ENCODE data around the gene CMTM7.
A peak's percentile ranks its signal among the peaks of the same experiment; 100 is the strongest.

The CMTM7 gene

GRCh38 chr3:32440611-32441350 is 49.1 kb downstream of the CMTM7 start:
- H2BK12ac ChIP-seq (ENCODE audit: low read length): no peak overlapping the region
- WGBS (ENCODE audit: extremely low coverage, insufficient coverage, insufficient read length): no CpG with 5 or more reads among the region's 10 CpGs
- H3K23ac ChIP-seq (ENCODE audit: low read length): no peak overlapping the region
- H3K9me3 ChIP-seq (ENCODE audit: insufficient read depth, low read depth, low read length): no peaks in the 10 kb centered on the region
- H3K14ac ChIP-seq (ENCODE audit: low read length): no peak overlapping the region
- no peak overlapping the region for H2BK120ac ChIP-seq (ENCODE audit: insufficient read depth, low read length, poor library complexity)
- H3K18ac ChIP-seq (ENCODE audit: low read length): no peak overlapping the region
- no peaks in the 10 kb centered on the region for H3K79me1 ChIP-seq (ENCODE audit: low read length)
- H3K4me2 ChIP-seq (ENCODE audit: low read length): no peak overlapping the region
- H3K4me3 ChIP-seq (ENCODE audit: low read depth, low read length): no peak overlapping the region
- peaks cover 3 to 9% of the 10 kb centered on the region in 2 experiments for H3K4me1 ChIP-seq (ENCODE audit: control insufficient read depth in 1 of 2, insufficient read depth in 2 of 2, low read length in 2 of 2)
- H2AFZ ChIP-seq (ENCODE audit: insufficient read depth, low read length, poor library complexity): no peak overlapping the region
- H3K4ac ChIP-seq (ENCODE audit: low read depth, low read length): no peak overlapping the region
- H3K9ac ChIP-seq (ENCODE audit: low read length): no peak overlapping the region
- H3K27me3 ChIP-seq (ENCODE audit: insufficient read depth, low read length): no peaks in the 10 kb centered on the region
- H3K27ac ChIP-seq (ENCODE audit: low read depth, low read length): no peak overlapping the region
- no peak overlapping the region for H4K91ac ChIP-seq (ENCODE audit: low read depth, low read length)
- H4K12ac ChIP-seq (ENCODE audit: low read depth, low read length): no peak overlapping the region
- H3K36me3 ChIP-seq (ENCODE audit: control insufficient read depth in 1 of 2, insufficient read depth in 2 of 2, low read length in 2 of 2): peaks cover 2 to 3% of the 10 kb centered on the region in 2 experiments
- H4K8ac ChIP-seq (ENCODE audit: low read depth, low read length): no peak overlapping the region
- no peak for DNase-seq
- no peak overlapping the region for H2BK5ac ChIP-seq (ENCODE audit: low read depth, low read length, poor library complexity)
- H2AK5ac ChIP-seq (ENCODE audit: low read length): no peak overlapping the region
- no peaks in the 10 kb centered on the region for H3K79me2 ChIP-seq (ENCODE audit: control insufficient read depth, insufficient read depth, low read length, poor library complexity)

- no peak overlapping the region for H2BK120ac ChIP-seq (ENCODE audit: insufficient read depth, low read length, poor library complexity)
- H3K36me3 ChIP-seq (ENCODE audit: control insufficient read depth in 1 of 2, insufficient read depth in 2 of 2, low read length in 2 of 2): peaks cover 2 to 3% of the 10 kb centered on the region in 2 experiments
- no peak overlapping the region for H3K23ac ChIP-seq (ENCODE audit: low read length)
- no peaks in the 10 kb centered on the region for H3K9me3 ChIP-seq (ENCODE audit: insufficient read depth, low read depth, low read length)
- H3K4ac ChIP-seq (ENCODE audit: low read depth, low read length): no peak overlapping the region
- no peak overlapping the region for H3K18ac ChIP-seq (ENCODE audit: low read length)
- H2BK12ac ChIP-seq (ENCODE audit: low read length): no peak overlapping the region
- H3K4me1 ChIP-seq (ENCODE audit: control insufficient read depth in 1 of 2, insufficient read depth in 2 of 2, low read length in 2 of 2): peaks cover 3 to 6% of the 10 kb centered on the region in 2 experiments
- H3K27me3 ChIP-seq (ENCODE audit: insufficient read depth, low read length): no peaks in the 10 kb centered on the region
- no peak overlapping the region for H4K12ac ChIP-seq (ENCODE audit: low read depth, low read length)
- no peaks in the 10 kb centered on the region for H3K79me2 ChIP-seq (ENCODE audit: control insufficient read depth, insufficient read depth, low read length, poor library complexity)
- no peak overlapping the region for H2BK5ac ChIP-seq (ENCODE audit: low read depth, low read length, poor library complexity)
- no peak overlapping the region for H3K4me2 ChIP-seq (ENCODE audit: low read length)
- no peak overlapping the region for H4K8ac ChIP-seq (ENCODE audit: low read depth, low read length)
- H3K14ac ChIP-seq (ENCODE audit: low read length): no peak overlapping the region
- no peak overlapping the region for H3K4me3 ChIP-seq (ENCODE audit: low read depth, low read length)
- no peak overlapping the region for H2AFZ ChIP-seq (ENCODE audit: insufficient read depth, low read length, poor library complexity)
- H3K9ac ChIP-seq (ENCODE audit: low read length): no peak overlapping the region
- H3K79me1 ChIP-seq (ENCODE audit: low read length): no peaks in the 10 kb centered on the region
- WGBS (ENCODE audit: extremely low coverage, insufficient coverage, insufficient read length): no CpG with 5 or more reads among the region's 3 CpGs
- H2AK5ac ChIP-seq (ENCODE audit: low read length): no peak overlapping the region
- peak in 1 of 2 donors; percentile 84 for DNase-seq
- H4K91ac ChIP-seq (ENCODE audit: low read depth, low read length): no peak overlapping the region
- H3K27ac ChIP-seq (ENCODE audit: low read depth, low read length): no peak overlapping the region
These were observed 51.1 kb downstream of the CMTM7 start for GRCh38 chr3:32442766-32443165.

DNA sequence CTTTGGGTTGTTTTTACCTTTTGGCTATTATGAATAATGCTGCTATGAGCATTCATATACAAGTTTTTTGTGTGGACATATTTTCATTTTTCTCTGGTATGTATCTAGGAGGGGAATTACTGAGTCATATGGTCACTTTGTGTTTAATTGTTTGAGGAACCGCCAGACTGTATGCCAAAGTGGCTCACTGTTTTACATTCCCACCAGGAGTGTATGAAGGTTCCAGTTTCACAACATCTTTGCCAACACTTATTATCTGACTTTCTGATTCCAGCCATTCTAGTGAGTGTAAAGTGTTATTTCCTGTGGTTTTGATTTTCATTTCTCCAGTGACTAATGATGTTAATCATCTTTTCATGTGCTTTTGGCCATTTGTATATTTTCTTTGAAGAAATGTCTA is 51.8 kb downstream of the CMTM7 start:
- Histone ChIP-seq H3K27ac (ENCODE audit: low read depth, low read length) (no peak overlapping the region), H3K9ac (ENCODE audit: low read length) (no peak overlapping the region), H3K4me3 (ENCODE audit: low read depth, low read length) (no peak overlapping the region), H4K12ac (ENCODE audit: low read depth, low read length) (no peak overlapping the region), H3K4ac (ENCODE audit: low read depth, low read length) (no peak overlapping the region), H2AK5ac (ENCODE audit: low read length) (no peak overlapping the region), H3K14ac (ENCODE audit: low read length) (no peak overlapping the region), H3K27me3 (ENCODE audit: insufficient read depth, low read length) (no peaks in the 10 kb centered on the region), H3K4me1 (ENCODE audit: control insufficient read depth in 1 of 2, insufficient read depth in 2 of 2, low read length in 2 of 2) (peaks cover 3 to 4% of the 10 kb centered on the region in 2 experiments), H3K9me3 (ENCODE audit: insufficient read depth, low read depth, low read length) (no peaks in the 10 kb centered on the region), H3K18ac (ENCODE audit: low read length) (no peak overlapping the region), H2BK120ac (ENCODE audit: insufficient read depth, low read length, poor library complexity) (no peak overlapping the region), H3K36me3 (ENCODE audit: control insufficient read depth in 1 of 2, insufficient read depth in 2 of 2, low read length in 2 of 2) (peaks cover 2 to 3% of the 10 kb centered on the region in 2 experiments), H3K79me1 (ENCODE audit: low read length) (no peaks in the 10 kb centered on the region), H3K4me2 (ENCODE audit: low read length) (no peak overlapping the region), H2AFZ (ENCODE audit: insufficient read depth, low read length, poor library complexity) (no peak overlapping the region), H2BK12ac (ENCODE audit: low read length) (no peak overlapping the region), H4K91ac (ENCODE audit: low read depth, low read length) (no peak overlapping the region), H3K79me2 (ENCODE audit: control insufficient read depth, insufficient read depth, low read length, poor library complexity) (no peaks in the 10 kb centered on the region), H4K8ac (ENCODE audit: low read depth, low read length) (no peak overlapping the region), H2BK5ac (ENCODE audit: low read depth, low read length, poor library complexity) (no peak overlapping the region), H3K23ac (ENCODE audit: low read length) (no peak overlapping the region)
- no CpG with 5 or more reads among the region's 1 CpG for WGBS (ENCODE audit: extremely low coverage, insufficient coverage, insufficient read length)
- DNase-seq: peak; percentile 70 to 96

GRCh38 chr3:32447865-32448400 is 56.3 kb downstream of the CMTM7 start:
- Histone ChIP-seq H3K4me1 (ENCODE audit: control insufficient read depth in 1 of 2, insufficient read depth in 2 of 2, low read length in 2 of 2) (no peaks in the 10 kb centered on the region), H2BK12ac (ENCODE audit: low read length) (no peak overlapping the region), H4K12ac (ENCODE audit: low read depth, low read length) (no peak overlapping the region), H2AK5ac (ENCODE audit: low read length) (no peak overlapping the region), H3K79me2 (ENCODE audit: control insufficient read depth, insufficient read depth, low read length, poor library complexity) (no peaks in the 10 kb centered on the region), H2AFZ (ENCODE audit: insufficient read depth, low read length, poor library complexity) (no peak overlapping the region), H4K8ac (ENCODE audit: low read depth, low read length) (no peak overlapping the region), H4K91ac (ENCODE audit: low read depth, low read length) (no peak overlapping the region), H3K9me3 (ENCODE audit: insufficient read depth, low read depth, low read length) (no peaks in the 10 kb centered on the region), H3K4ac (ENCODE audit: low read depth, low read length) (no peak overlapping the region), H3K4me3 (ENCODE audit: low read depth, low read length) (no peak overlapping the region), H3K27ac (ENCODE audit: low read depth, low read length) (no peak overlapping the region), H3K9ac (ENCODE audit: low read length) (no peak overlapping the region), H3K23ac (ENCODE audit: low read length) (no peak overlapping the region), H2BK120ac (ENCODE audit: insufficient read depth, low read length, poor library complexity) (no peak overlapping the region), H3K36me3 (ENCODE audit: control insufficient read depth in 1 of 2, insufficient read depth in 2 of 2, low read length in 2 of 2) (peaks cover 0 to 2% of the 10 kb centered on the region in 2 experiments), H3K27me3 (ENCODE audit: insufficient read depth, low read length) (no peaks in the 10 kb centered on the region), H3K14ac (ENCODE audit: low read length) (no peak overlapping the region), H3K4me2 (ENCODE audit: low read length) (no peak overlapping the region), H2BK5ac (ENCODE audit: low read depth, low read length, poor library complexity) (no peak overlapping the region), H3K18ac (ENCODE audit: low read length) (no peak overlapping the region), H3K79me1 (ENCODE audit: low read length) (no peaks in the 10 kb centered on the region)
- no CpG with 5 or more reads among the region's 1 CpG for WGBS (ENCODE audit: extremely low coverage, insufficient coverage, insufficient read length)
- DNase-seq: no peak

All from trophoblast cell (in vitro differentiated cells and primary cell).